D721Med (cell line): ENCODE measurements around the gene MGST3.
"Not testable (repeated sequence)": the region's sequence is repeated elsewhere in the genome, so short reads cannot be mapped to it uniquely, and the experiment has no call there.

Experiments used
- DNase-seq: peaks from one replicate; pipeline ENCODE4 v3.0.0; 2011; ENCODE audit warnings: low spot score; ENCODE audit not compliant: insufficient read length
- FAIRE-seq: peaks from 2 replicates; lab custom pipeline; 2011; peaks lifted over from hg19 to GRCh38; lab: Jason Lieb, UNC
- TF ChIP-seq, protein P1 (sequence below): IDR thresholded peaks from 2 replicates; pipeline ENCODE4 v1.5.1; 2012; ENCODE audit warnings: mild to moderate bottlenecking, control low read depth; ENCODE audit not compliant: insufficient read depth; ENCODE audit errors: missing control alignments

Gene MGST3

DNA sequence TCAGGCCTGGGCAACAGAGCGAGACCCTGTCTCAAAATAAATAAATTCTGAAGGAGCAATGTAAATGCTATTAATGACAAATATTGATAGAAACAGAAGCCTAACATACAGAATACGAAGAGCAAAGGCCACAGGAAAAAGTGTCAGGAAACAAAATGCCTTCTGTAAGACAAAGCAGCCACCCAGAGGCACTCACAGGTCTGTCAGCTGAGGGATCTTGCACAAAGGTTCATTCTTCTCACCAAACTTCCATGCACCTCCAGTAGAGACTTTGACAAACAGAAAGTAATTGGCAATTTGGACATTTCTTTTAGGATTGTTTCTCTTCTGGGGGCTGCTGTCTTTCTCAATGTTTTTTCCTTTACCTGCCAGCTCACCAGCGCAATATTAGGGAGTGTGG is 68.5 kb downstream of the MGST3 start:
- no peak for FAIRE-seq
- TF ChIP-seq, protein P1, sequence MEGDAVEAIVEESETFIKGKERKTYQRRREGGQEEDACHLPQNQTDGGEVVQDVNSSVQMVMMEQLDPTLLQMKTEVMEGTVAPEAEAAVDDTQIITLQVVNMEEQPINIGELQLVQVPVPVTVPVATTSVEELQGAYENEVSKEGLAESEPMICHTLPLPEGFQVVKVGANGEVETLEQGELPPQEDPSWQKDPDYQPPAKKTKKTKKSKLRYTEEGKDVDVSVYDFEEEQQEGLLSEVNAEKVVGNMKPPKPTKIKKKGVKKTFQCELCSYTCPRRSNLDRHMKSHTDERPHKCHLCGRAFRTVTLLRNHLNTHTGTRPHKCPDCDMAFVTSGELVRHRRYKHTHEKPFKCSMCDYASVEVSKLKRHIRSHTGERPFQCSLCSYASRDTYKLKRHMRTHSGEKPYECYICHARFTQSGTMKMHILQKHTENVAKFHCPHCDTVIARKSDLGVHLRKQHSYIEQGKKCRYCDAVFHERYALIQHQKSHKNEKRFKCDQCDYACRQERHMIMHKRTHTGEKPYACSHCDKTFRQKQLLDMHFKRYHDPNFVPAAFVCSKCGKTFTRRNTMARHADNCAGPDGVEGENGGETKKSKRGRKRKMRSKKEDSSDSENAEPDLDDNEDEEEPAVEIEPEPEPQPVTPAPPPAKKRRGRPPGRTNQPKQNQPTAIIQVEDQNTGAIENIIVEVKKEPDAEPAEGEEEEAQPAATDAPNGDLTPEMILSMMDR = no peak
- no peak for DNase-seq

DNA sequence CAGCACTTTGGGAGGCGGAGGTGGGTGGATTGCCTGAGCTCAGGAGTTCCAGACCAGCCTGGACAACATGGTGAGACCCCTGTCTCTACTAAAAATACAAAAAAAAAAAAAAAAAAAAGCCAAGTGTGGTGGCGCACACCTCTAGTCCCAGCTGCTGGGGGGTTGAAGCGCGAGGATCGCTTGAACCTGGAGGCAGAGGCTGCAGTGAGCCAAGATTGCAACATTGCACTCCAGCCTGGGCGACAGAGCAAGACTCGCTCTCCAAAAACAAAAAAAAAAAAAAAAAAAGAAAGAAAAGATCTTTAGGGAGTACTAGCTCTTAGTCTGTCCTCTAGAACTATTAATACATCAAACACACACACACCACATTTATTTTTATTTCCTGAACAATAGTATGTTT is 70.9 kb downstream of the MGST3 start:
- FAIRE-seq = not testable (repeated sequence)

DNA sequence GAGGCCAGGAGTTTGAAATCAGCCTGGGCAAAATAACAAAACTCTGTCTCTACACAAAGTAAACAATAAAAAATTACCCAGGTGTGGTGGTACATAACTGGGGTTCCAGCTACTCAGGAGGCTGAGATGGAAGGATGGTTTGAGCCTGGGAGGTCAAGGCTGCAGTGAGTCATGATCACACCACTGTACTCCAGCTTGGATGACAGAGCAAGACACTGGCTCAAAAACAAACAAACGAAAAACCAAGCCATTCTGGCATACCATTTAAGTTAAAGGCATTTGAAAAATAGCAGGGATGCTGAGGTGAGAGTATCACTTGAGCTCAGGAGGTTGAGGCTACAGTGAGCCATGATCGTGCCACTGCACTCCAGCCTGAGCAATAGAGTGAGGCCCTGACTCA is 72.6 kb downstream of the MGST3 start:
- TF ChIP-seq, protein P1 = no peak
- FAIRE-seq (no peak), DNase-seq (no peak)

More for the DNA sequence above, 70.9 kb downstream of the MGST3 start:
- not testable (repeated sequence) for DNase-seq
